ENCODE measurements around the gene SYN1.

SYN1 gene

DNA sequence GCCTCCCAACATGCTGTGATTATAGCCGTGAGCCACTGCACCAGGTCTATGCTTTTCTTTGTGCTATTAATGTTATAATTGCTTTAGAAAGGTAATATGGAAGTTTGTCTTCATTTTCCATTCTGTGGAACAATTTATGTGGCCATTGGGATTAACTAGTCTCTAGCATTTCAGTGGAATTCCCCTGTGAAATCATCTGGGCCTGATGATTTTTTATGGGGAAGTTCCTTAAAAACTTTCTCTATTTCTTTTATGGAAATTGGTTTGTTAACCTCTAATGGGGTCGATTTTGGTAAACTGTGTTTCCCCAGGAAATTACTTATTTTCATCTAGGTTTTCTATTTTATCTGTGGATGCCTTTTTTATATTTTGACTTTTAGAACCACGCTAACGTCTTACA lies 26.1 kb downstream of the SYN1 start:
- no peak for DNase-seq

DNA sequence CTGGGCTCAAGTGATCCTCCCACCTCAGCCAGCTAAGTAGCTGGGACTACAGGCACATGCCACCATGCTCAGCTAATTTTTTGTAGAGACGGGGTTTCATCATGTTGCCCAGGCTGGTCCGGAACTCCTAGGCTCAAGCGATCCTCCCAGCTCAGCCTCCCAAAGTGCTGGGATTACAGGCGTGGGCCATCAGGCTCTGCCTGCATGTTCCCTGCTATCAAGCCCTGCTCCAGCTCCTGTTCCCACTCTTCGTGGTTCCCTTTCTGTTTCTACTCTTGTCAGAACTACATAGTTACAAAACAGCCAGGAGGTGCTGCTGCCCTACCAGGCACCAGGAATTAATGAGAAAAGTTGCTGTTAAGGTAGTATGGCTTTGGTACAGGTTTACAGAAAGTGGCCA lies 28.7 kb downstream of the SYN1 start:
- DNase-seq, result no peak

- DNase-seq, result no peak
These were observed 31.5 kb downstream of the SYN1 start for GRCh38 chrX:47587906-47588735.

GRCh38 chrX:47587091-47587891 lies 32.4 kb downstream of the SYN1 start:
- DNase-seq, result no peak

GRCh38 chrX:47586043-47586787 lies 33.4 kb downstream of the SYN1 start:
- no peak for DNase-seq

GRCh38 chrX:47585273-47585672 lies 34.4 kb downstream of the SYN1 start:
- DNase-seq, result no peak

- DNase-seq, result no peak
These were observed 34.9 kb downstream of the SYN1 start for GRCh38 chrX:47584714-47585113.

DNA sequence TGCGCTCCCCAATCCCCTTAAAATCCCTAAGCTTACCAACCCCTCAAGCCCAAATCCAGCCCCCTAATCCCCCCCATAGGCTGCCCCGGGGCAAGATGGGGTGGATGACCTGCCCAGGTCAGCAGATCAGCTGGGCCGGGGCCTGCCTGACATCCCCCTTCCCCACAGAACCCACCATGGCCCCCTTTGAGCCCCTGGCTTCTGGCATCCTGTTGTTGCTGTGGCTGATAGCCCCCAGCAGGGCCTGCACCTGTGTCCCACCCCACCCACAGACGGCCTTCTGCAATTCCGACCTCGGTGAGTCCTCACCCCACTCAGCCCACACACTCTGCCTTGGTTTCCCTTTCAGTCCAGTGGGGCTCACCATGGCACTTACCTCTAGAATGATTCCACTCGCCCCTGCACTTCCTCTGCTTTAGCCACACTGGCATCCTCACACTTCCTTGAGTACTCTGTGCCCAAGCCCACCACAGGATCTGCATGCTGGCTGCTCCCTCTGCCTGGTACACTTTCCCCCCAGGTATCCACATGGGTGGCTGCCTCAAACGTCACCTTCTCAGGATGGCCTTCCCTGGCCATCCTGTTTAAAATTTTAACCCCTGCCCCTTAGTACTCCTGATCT lies 36.3 kb downstream of the SYN1 start:
- DNase-seq, result no peak

DNA sequence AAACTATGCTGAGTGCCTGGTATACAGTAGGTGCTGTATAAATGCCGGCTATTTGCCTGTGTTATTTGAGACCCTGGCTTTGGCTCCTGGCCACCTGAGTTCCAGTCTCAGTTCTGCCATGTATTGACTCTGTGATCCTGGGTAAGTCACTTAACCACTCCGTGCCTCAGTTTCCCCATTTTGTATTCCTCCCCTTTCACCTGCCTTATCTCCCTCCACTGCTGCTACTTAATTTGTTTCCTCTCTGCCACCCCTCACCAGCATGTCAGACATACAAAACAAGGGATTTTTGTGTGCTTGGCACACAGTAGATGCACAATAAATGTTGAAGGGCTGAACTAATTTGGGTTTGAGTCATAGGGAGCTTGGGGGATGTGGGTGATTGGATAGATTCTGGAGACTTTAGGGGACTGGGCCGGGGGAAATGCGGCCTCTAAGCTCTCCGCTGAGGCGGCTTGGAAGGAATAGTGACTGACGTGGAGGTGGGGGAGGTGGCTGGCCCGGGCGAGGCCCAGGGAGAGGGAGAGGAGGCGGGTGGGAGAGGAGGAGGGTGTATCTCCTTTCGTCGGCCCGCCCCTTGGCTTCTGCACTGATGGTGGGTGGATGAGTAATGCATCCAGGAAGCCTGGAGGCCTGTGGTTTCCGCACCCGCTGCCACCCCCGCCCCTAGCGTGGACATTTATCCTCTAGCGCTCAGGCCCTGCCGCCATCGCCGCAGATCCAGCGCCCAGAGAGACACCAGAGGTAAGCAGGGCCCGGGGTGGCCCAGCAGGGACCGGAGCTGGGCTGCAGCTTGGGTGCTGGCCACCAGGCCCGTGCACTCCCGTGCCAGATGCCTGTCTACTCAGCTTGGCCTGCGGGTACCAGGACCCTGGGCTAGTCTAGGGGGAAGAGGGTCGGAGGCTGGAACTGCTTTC lies 37.7 kb downstream of the SYN1 start, which contains the start of gene TIMP1:
TIMP1 (plus strand) TSS at position 706 of the 917 bp plus-strand sequence. CDS start 980 bp downstream, outside the sequence.
- DNase-seq, result no peak

DNA sequence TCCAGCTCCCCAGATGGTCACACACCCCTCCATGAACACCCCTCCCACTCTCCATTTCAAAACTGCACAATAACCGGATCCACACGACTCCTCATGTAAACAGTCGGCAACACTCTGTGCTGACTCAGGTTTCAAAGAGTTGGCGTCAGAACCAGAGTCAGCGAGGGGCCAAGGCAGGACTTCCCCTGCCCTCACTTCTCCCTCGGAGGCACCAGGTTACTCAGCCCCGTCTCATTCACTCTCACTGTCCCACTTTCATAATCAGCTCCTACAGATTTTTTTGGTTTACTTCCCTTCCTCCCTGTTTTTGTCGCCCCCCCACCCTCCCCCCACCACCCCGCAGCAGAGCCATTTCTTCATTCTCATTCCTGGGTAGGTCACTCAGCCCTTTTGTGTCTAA lies 40.1 kb downstream of the SYN1 start:
- DNase-seq, result no peak

GRCh38 chrX:47578692-47579091 lies 41.0 kb downstream of the SYN1 start:
- DNase-seq, result no peak

DNA sequence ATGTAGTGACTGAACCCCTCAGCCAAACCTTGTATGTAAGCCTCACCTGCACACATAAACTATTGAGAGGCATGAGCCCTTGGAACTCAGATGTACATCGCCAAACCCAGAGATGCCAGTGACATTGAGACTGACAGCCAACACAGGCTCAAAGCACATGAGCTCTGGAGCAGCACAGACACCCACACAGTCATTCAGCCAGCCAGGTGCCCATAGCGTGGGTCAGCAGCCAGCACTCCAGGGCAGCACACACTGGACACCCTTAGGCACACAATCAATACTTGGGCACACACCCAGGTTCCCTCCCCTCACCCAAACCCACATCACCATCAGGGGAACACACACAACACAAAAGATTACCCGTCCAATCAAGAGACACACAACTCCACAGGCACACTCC lies 41.8 kb downstream of the SYN1 start:
- no peak for DNase-seq

DNA sequence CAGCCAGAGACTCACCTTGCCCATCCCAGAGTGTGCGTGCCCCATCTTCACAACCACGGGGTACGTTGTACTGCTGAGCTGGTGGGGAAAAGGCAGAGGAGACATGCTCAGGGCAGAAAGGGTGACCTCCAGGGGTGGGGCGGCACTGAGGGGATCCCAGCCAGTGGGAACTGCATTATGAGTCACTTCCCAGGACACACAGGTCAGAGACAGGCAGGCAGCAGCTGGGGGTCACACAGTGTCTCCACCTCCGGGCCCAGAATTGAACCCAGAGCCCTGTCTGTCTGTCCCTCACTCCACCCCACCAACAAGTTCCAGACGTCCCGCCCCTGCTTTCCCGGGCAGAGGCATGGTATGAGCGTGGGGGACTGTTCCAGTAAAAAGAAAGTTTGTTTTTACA lies 42.2 kb downstream of the SYN1 start:
- DNase-seq, result no peak

DNA sequence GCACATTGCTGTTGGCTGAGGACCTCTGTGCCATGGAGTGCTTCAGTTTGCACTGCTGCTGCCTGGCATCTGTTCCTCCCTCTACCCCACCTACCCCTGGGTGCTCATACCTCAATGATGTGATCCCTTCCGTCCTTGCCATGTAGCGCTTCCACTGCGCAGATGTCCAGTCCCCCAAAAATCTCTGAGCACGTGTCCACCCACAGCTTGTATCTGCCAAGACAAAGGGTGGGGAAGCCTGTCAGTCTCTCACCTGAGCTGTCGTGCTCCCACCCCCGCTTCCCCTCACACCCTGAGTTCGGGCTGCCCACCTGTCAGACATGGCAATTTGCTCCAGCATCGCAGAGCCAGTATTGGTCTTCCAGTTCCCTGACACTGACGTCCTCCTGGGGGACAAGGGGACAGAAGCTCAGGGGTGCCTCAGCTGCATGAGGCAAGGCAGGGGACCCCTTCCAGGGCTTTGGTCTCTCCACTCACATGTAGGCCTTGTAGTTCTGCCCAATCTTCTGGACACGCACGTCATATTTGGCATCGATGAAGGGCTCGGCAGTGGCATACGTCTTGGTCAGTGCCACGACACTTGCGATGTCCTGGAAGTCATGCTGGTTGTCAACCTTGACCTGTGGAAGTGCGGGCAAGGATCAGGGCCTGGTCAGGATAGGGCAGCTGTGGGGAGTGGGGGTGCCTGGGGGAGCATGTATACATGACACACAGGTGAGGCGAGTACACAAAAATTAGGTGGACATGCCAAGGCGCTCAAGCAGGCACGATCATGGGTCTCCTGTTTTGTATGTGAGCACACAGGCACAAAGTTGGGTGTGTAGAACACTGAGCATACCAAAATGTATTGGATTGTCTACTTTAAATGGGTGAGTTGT lies 43.4 kb downstream of the SYN1 start:
- DNase-seq, result no peak

DNA sequence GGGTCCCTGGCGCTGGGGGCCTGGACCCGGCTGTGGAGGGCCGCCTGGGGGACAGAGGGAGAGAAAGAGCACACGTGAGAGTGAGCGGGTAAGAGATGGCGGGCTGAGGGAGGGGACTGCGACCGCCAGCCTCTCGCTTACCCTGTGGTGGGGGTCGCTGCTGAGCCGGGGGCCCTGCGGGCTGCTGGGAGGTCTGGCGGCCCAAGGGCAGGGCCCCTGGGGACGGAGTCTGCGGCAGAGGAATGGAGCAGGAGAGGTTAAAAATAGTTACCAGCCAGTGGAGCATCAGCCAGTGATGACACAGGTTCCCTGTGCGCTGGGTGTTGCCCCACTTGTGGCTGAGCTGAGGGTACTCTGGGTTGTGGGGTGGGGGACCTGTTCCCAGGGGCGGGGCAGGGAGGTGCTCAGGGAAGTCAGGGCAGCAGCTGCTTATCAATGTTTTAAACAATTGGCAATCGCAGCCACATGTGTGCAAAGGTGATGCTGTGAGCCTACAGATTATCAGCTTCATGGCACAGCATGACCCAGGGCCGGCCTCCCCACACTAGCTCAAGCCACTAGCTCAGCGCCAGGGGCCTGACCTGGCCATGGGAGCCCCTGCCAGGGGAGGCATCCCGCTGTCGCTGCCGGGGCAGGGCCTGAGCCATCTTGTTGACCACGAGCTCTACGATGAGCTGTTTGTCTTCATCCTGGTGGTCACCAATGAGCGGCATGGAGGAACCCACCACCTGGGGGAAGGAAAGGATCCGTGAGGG lies 44.9 kb downstream of the SYN1 start:
- DNase-seq, result no peak

DNA sequence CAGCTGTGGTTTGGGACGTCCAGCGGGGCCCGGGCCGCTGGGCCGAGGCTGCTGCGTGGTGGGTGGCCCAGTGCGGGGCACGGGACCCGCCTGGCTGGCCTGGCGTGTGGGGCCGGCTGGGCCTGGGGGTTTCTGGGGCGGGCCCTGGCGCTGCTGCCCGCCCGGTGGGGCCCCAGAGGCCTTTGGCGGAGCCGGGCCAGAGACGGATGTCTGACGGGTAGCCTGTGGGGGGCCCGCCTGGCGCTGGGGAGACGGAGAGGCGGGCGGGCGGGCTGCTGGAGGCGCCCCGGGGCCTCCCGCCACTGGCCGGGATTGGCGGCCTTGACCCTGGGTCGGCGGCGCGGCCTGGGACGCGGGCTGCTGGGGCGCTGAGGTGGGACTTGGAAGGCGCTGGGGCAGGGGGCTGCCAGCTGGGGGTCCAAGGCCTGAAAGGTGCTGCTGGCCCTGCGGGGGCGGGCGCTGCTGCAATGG lies 45.5 kb downstream of the SYN1 start:
- DNase-seq, result no peak

DNA sequence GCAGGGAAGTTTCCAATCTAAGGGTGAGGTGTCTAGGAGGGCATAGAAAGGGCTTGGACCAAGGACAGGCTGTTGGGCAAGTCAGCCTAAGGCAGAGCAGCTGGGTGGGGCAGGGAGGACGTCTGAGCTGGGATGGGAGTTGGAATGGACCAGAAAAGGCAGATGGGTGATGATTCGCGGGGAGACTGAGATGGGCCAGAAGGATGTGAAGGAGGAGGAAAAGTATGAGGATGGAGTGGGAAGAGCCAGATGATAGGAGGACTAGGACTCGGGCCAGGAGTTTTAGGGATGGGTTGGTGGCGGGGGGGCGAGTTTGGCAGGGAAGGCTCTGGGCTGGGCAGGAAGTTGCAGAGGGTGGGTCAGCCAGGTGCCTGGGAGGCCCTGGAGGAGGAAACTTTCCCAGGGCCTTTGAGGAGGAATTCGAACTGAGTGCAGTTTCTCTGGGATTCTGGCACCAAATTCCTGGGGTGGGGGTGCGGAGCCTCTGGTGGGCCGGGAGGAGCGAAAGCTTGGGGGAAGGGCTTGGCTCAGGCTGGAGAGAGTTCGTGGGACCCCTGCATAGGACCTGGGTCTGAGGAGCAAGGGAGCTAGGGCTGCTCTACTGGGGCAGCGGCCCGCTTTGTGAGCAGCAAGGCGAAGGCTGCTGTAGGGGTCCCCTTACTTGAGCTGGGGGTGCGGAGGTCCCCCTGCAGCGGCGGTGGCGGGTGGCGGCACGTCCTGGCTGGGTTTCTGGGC lies 46.1 kb downstream of the SYN1 start:
- DNase-seq, result no peak

GRCh38 chrX:47572773-47573340 lies 46.8 kb downstream of the SYN1 start:
- no peak for DNase-seq

DNA sequence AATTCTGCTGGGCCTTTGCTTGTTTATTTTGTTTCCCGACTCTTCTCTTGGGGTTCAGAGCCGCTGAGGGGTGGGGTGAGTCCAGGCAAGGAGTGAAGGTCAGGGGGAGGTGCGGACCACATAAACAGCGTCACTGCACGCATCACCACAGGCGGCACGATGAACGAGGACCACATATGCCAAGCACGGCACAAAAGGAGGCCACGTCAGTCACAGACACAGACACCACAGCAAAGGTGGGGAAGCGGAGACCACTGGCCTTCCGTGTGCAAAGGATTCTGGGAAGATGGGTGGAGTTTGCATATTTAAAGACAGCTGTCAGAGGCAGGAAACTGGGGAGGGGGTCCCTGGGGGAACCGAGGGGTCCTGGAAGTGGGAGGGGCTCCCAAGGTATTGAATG lies 47.8 kb downstream of the SYN1 start:
- DNase-seq, result no peak
